GM19395 (cell line): Measurements from ENCODE around the gene EPS8.

Experiments
- ATAC-seq: cut with Tn5 transposase; IDR thresholded peaks from one replicate; pipeline ENCODE4 v1.9.1; 2021; ENCODE audit warnings: mild to moderate bottlenecking, moderate library complexity; ENCODE audit not compliant: unreplicated experiment

The EPS8 gene

GRCh38 chr12:15608406-15608805 lies 180.8 kb downstream of the EPS8 start:
- ATAC-seq = no peak

- no peak for ATAC-seq
Measured at GRCh38 chr12:15605881-15606590, 183.2 kb downstream of the EPS8 start.

- ATAC-seq = no peak
Measured at GRCh38 chr12:15603474-15604085, 185.6 kb downstream of the EPS8 start.

- no peak for ATAC-seq
Measured at GRCh38 chr12:15602051-15602672, 187.0 kb downstream of the EPS8 start.

- ATAC-seq = no peak
Measured at GRCh38 chr12:15601210-15601800, 187.9 kb downstream of the EPS8 start.

- ATAC-seq = no peak
Measured at GRCh38 chr12:15600223-15600935, 188.8 kb downstream of the EPS8 start.

GRCh38 chr12:15599266-15600037 lies 189.7 kb downstream of the EPS8 start:
- no peak for ATAC-seq

- no peak for ATAC-seq
Measured at GRCh38 chr12:15597125-15597830, 191.9 kb downstream of the EPS8 start.

GRCh38 chr12:15596174-15596573 lies 193.0 kb downstream of the EPS8 start:
- no peak for ATAC-seq

GRCh38 chr12:15592934-15593333 lies 196.3 kb downstream of the EPS8 start:
- ATAC-seq = no peak

GRCh38 chr12:15591811-15592210 lies 197.4 kb downstream of the EPS8 start:
- no peak for ATAC-seq

GRCh38 chr12:15590180-15590826 lies 198.9 kb downstream of the EPS8 start:
- ATAC-seq = peak; percentile 98

GRCh38 chr12:15589328-15590032 lies 199.7 kb downstream of the EPS8 start:
- no peak for ATAC-seq

GRCh38 chr12:15584366-15585041 lies 204.7 kb downstream of the EPS8 start:
- peak; percentile 54 for ATAC-seq

- ATAC-seq = no peak
Measured at GRCh38 chr12:15583804-15584203, 205.4 kb downstream of the EPS8 start.

- no peak for ATAC-seq
Measured at GRCh38 chr12:15581006-15581405, 208.2 kb downstream of the EPS8 start.

GRCh38 chr12:15580431-15580830 lies 208.8 kb downstream of the EPS8 start:
- ATAC-seq = no peak
